Vagina (tissue), 2 donors: ENCODE data around the gene MAP2K5. TPM values are rescaled to one million over a fixed set of nuclear protein-coding genes. Genes with fewer than 3 reads are reported as not detected.

Source experiments
- DNase-seq, 2 donors: peaks; one replicate each; pipeline ENCODE4 v3.0.0-alpha.2; 2017; ENCODE audit errors: extremely low spot score in 2 of 2
- H3K27ac ChIP-seq: fragments of 200-600 bp; sonication (generic); one replicate; pipeline ENCODE4 v1.5.1; 2019
- H3K27me3 ChIP-seq: fragments of 200-600 bp; sonication (generic); one replicate; pipeline ENCODE4 v1.5.1; 2019
- H3K36me3 ChIP-seq, 2 donors: fragments of 200-600 bp; sonication (generic); one replicate each; pipeline ENCODE4 v1.5.1; 2017 to 2019
- H3K4me1 ChIP-seq: fragments of 200-600 bp; sonication (generic); one replicate; pipeline ENCODE4 v1.5.1; 2019
- H3K4me3 ChIP-seq, 2 donors: fragments of 200-600 bp; sonication (generic); 1 replicate in 1 of 2; 2 replicates in 1 of 2; pipeline ENCODE4 v1.5.1; 2016 to 2019
- H3K9me3 ChIP-seq: fragments of 200-600 bp; sonication (generic); one replicate; pipeline ENCODE4 v1.5.1; 2019
- POLR2A ChIP-seq, 2 donors: fragments of 450-650 bp; IDR thresholded peaks; one replicate each; pipeline ENCODE4 v1.6.1; 2017; ENCODE audit warnings: antibody characterized with exemption in 2 of 2, mild to moderate bottlenecking in 2 of 2, moderate library complexity in 2 of 2
- POLR2AphosphoS5 ChIP-seq, 2 donors: sonication (generic); formaldehyde crosslinking; IDR thresholded peaks; one replicate each; pipeline ENCODE4 v1.9.0; 2017; ENCODE audit warnings: antibody characterized with exemption in 2 of 2, mild to moderate bottlenecking in 2 of 2, low read depth in 1 of 2; ENCODE audit not compliant: insufficient read depth in 1 of 2
- intact Hi-C: fragments of 100-400 bp; cut with DNase I; formaldehyde crosslinking; loops from one replicate; pipeline ENCODE4 v1.15.1; 2023
- total RNA-seq: library from RNA; depleted of rRNA; stranded (reverse); fragments of >200 nt; gene quantifications from one replicate; pipeline ENCODE4 v1.2.3, GENCODE V29; 2016
- TF ChIP-seq, protein P1 (sequence below), 3 experiments: fragments of 450-650 bp in 2 of 3; fragments of 200-600 bp in 1 of 3; sonication (generic) in 1 of 3; IDR thresholded peaks; one replicate each; pipeline ENCODE4 v1.5.1; 2017 to 2019; ENCODE audit warnings: antibody characterized with exemption in 3 of 3, mild to moderate bottlenecking in 2 of 3, moderate library complexity in 2 of 3

Gene MAP2K5
- total RNA-seq, 1 donor from 2014 or later: 13.5 TPM

GRCh38 chr15:67827562-67828277 is 285.2 kb downstream of the MAP2K5 start:
- Histone ChIP-seq H3K4me3 (peak overlapping the region in 1 of 2 donors; percentile 2), H3K27me3 (peaks cover 43% of the 10 kb centered on the region), H3K4me1 (peaks cover 65% of the 10 kb centered on the region), H3K27ac (no peak overlapping the region), H3K36me3 (no peaks in the 10 kb centered on the region), H3K9me3 (no peaks in the 10 kb centered on the region)
- intact Hi-C loops: no loop called here
- no peak for DNase-seq
- TF ChIP-seq, protein P1, sequence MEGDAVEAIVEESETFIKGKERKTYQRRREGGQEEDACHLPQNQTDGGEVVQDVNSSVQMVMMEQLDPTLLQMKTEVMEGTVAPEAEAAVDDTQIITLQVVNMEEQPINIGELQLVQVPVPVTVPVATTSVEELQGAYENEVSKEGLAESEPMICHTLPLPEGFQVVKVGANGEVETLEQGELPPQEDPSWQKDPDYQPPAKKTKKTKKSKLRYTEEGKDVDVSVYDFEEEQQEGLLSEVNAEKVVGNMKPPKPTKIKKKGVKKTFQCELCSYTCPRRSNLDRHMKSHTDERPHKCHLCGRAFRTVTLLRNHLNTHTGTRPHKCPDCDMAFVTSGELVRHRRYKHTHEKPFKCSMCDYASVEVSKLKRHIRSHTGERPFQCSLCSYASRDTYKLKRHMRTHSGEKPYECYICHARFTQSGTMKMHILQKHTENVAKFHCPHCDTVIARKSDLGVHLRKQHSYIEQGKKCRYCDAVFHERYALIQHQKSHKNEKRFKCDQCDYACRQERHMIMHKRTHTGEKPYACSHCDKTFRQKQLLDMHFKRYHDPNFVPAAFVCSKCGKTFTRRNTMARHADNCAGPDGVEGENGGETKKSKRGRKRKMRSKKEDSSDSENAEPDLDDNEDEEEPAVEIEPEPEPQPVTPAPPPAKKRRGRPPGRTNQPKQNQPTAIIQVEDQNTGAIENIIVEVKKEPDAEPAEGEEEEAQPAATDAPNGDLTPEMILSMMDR (IDR thresholded peaks at IDR 0.05): no peak
- TF ChIP-seq POLR2AphosphoS5 (IDR thresholded peaks at IDR 0.05; ENCODE audit: insufficient read depth in 1 of 2, low read depth in 1 of 2) (no peak), POLR2A (IDR thresholded peaks at IDR 0.05) (no peak)

DNA sequence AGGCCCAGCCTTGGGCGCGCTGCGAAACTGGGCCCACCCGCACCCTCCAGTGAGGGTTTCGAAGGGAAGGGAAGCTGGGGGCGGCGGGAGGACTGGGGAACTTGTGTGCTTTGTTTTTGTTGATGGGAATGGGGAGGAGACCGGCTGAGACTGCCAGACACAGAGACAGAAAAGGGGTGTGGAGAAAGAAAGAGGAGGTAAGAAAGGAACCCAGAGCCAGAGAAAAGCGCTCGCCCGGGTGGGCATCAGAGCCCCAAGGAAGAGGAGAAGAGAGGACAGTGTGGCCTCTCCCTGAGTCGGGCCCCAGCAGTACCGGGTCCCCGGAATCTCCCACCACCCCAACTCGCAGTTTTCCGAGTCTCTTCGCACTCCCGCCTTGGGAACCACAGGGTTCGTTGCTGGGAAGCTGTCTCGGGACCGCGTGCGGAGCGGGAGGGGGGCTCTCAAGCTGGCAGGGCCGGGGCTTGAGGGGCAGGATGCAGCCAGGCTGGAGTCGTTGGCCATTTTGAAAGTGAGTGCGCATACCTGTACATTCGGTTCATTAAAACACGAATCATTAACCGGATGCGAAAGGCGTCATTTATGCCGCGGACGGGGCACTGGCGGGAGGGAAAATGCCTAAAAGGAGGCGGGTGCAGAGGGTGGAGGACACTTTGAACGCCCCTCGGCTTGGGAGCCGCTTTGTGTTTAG is 285.9 kb downstream of the MAP2K5 start:
- Histone ChIP-seq H3K4me1 (peaks cover 70% of the 10 kb centered on the region), H3K27me3 (peaks cover 41% of the 10 kb centered on the region)

DNA sequence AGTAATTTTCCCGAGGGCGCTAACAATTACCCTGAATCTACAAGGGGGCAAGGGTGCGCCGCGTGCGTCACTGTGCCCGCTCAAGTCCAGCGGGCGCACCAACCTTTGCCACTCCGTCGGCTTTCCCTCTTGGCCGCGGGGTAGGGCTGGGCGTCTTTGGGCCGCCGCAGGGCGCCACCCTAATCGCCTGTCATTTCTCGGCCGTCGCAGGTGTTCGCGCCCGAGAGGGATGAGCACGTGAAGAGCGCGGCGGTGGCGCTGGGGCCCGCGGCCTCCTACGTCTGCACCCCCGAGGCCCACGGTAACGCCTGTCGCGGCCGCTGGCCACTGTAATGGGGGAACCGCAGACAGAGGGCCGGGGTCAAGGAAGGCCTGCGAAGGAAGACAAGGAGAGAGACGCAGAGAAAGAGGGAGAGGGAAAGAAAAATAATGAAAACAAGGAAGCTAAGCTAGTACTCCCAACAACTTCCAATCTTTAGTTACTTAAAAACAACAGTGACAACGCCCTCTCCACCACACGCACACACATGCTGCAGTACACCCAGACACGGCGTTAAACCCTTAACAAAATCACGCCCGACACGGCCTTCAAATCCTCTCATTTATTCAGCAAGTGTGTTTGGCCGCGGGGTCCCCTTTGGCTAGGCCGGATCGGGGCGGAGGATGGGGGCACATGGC is 286.6 kb downstream of the MAP2K5 start:
- Histone ChIP-seq H3K4me3 (no peak overlapping the region), H3K4me1 (peaks cover 70% of the 10 kb centered on the region), H3K27me3 (peaks cover 48% of the 10 kb centered on the region), H3K9me3 (no peaks in the 10 kb centered on the region), H3K27ac (no peak overlapping the region), H3K36me3 (no peaks in the 10 kb centered on the region)
- intact Hi-C loops: no loop called here
- no peak for DNase-seq
- TF ChIP-seq, protein P1 (IDR thresholded peaks at IDR 0.05): no peak
- no peak for TF ChIP-seq POLR2A (IDR thresholded peaks at IDR 0.05)
- no peak for TF ChIP-seq POLR2AphosphoS5 (IDR thresholded peaks at IDR 0.05; ENCODE audit: insufficient read depth in 1 of 2, low read depth in 1 of 2)

More for the DNA sequence above, 285.9 kb downstream of the MAP2K5 start:
- intact Hi-C loops: no loop called here
- no peaks in the 10 kb centered on the region for H3K36me3 ChIP-seq
- no peak for DNase-seq
- no peaks in the 10 kb centered on the region for H3K9me3 ChIP-seq
- no peak overlapping the region for H3K27ac ChIP-seq
- TF ChIP-seq, protein P1 (IDR thresholded peaks at IDR 0.05): no peak
- no peak for TF ChIP-seq POLR2A (IDR thresholded peaks at IDR 0.05)
- no peak for TF ChIP-seq POLR2AphosphoS5 (IDR thresholded peaks at IDR 0.05; ENCODE audit: insufficient read depth in 1 of 2, low read depth in 1 of 2)
- H3K4me3 ChIP-seq: peak overlapping the region in 1 of 2 donors; percentile 2

GRCh38 chr15:67829647-67830504 is 287.4 kb downstream of the MAP2K5 start:
- Histone ChIP-seq H3K27ac (no peak overlapping the region), H3K36me3 (no peaks in the 10 kb centered on the region), H3K27me3 (peaks cover 53% of the 10 kb centered on the region), H3K4me3 (no peak overlapping the region), H3K4me1 (peaks cover 72% of the 10 kb centered on the region), H3K9me3 (no peaks in the 10 kb centered on the region)
- no peak for DNase-seq
- TF ChIP-seq POLR2A (IDR thresholded peaks at IDR 0.05): no peak
- TF ChIP-seq, protein P1 (IDR thresholded peaks at IDR 0.05): no peak
- TF ChIP-seq POLR2AphosphoS5 (IDR thresholded peaks at IDR 0.05; ENCODE audit: insufficient read depth in 1 of 2, low read depth in 1 of 2): no peak
- intact Hi-C loops: loop anchor here (5.0 kb wide), 1 partner anchor 373 kb away; no protein-coding TSS in a partner anchor
